Measurements from ENCODE around the gene ZNF221.
"Not testable (repeated sequence)": the region's sequence is repeated elsewhere in the genome, so short reads cannot be mapped to it uniquely, and the experiment has no call there.

The ZNF221 gene

GRCh38 chr19:43950834-43951645, at the start of gene ZNF221:
ZNF221 (plus strand) TSS chr19:43951228; CDS start chr19:43962727, 11,499 bp downstream.
- DNase-seq (ENCODE audit: low read depth in 1 of 2, low spot score in 1 of 2), result peak; percentile 11 to 27

GRCh38 chr19:43901395-43902390, 49.3 kb upstream of the ZNF221 start:
- DNase-seq (ENCODE audit: low read depth in 1 of 2, low spot score in 1 of 2), result peak; percentile 13 to 40

GRCh38 chr19:43902399-43902798, 48.6 kb upstream of the ZNF221 start:
- DNase-seq (ENCODE audit: low read depth in 1 of 2, low spot score in 1 of 2), result no peak

- DNase-seq (ENCODE audit: low read depth in 1 of 2, low spot score in 1 of 2), result no peak
Observed at GRCh38 chr19:43905897-43906296, 45.1 kb upstream of the ZNF221 start.

GRCh38 chr19:43906774-43907173, 44.3 kb upstream of the ZNF221 start:
- DNase-seq (ENCODE audit: low read depth in 1 of 2, low spot score in 1 of 2), result no peak

- no peak for DNase-seq (ENCODE audit: low read depth in 1 of 2, low spot score in 1 of 2)
Observed at GRCh38 chr19:43908659-43909058, 42.4 kb upstream of the ZNF221 start.

- no peak for DNase-seq (ENCODE audit: low read depth in 1 of 2, low spot score in 1 of 2)
Observed at GRCh38 chr19:43910884-43911283, 40.1 kb upstream of the ZNF221 start.

GRCh38 chr19:43913383-43913782, 37.6 kb upstream of the ZNF221 start:
- DNase-seq (ENCODE audit: low read depth in 1 of 2, low spot score in 1 of 2), result no peak

GRCh38 chr19:43914051-43914450, 37.0 kb upstream of the ZNF221 start:
- no peak for DNase-seq (ENCODE audit: low read depth in 1 of 2, low spot score in 1 of 2)

- DNase-seq (ENCODE audit: low read depth in 1 of 2, low spot score in 1 of 2), result no peak
Observed at GRCh38 chr19:43923875-43924274, 27.2 kb upstream of the ZNF221 start.

- DNase-seq (ENCODE audit: low read depth in 1 of 2, low spot score in 1 of 2), result no peak
Observed at GRCh38 chr19:43928820-43929219, 22.2 kb upstream of the ZNF221 start.

- DNase-seq (ENCODE audit: low read depth in 1 of 2, low spot score in 1 of 2), result no peak
Observed at GRCh38 chr19:43934055-43934984, 16.7 kb upstream of the ZNF221 start.

GRCh38 chr19:43934985-43935708, 15.9 kb upstream of the ZNF221 start, which contains the start of gene ZNF45:
ZNF45 (minus strand) TSS chr19:43935282; CDS start chr19:43922185, 13,097 bp downstream.
- peak; percentile 71 to 78 for DNase-seq (ENCODE audit: low read depth in 1 of 2, low spot score in 1 of 2)

- no peak for DNase-seq (ENCODE audit: low read depth in 1 of 2, low spot score in 1 of 2)
Observed at GRCh38 chr19:43936188-43936587, 14.8 kb upstream of the ZNF221 start.

GRCh38 chr19:43939557-43940260, 11.3 kb upstream of the ZNF221 start:
- DNase-seq (ENCODE audit: low read depth in 1 of 2, low spot score in 1 of 2), result no peak

GRCh38 chr19:43940719-43941118, 10.3 kb upstream of the ZNF221 start:
- no peak for DNase-seq (ENCODE audit: low read depth in 1 of 2, low spot score in 1 of 2)

GRCh38 chr19:43941209-43941608, 9.8 kb upstream of the ZNF221 start:
- no peak for DNase-seq (ENCODE audit: low read depth in 1 of 2, low spot score in 1 of 2)

- DNase-seq (ENCODE audit: low read depth in 1 of 2, low spot score in 1 of 2), result not testable (repeated sequence)
Observed at GRCh38 chr19:43947412-43947811, 3.6 kb upstream of the ZNF221 start.

GRCh38 chr19:43949803-43950202, 1.2 kb upstream of the ZNF221 start:
- DNase-seq (ENCODE audit: low read depth in 1 of 2, low spot score in 1 of 2), result not testable (repeated sequence)
